Adipocyte (in vitro differentiated cells): ENCODE data around the gene ART5.
"Not testable (repeated sequence)": the region's sequence is repeated elsewhere in the genome, so short reads cannot be mapped to it uniquely, and the experiment has no call there.

ENCODE experiments used
- DNase-seq: peaks from one replicate; pipeline ENCODE4 v3.0.0-alpha.2; 2015; ENCODE audit warnings: low read depth
- H3K27me3 ChIP-seq: replicated peaks from 2 replicates; pipeline ENCODE4 v1.7.0; 2013; ENCODE audit warnings: mild to moderate bottlenecking, low read length, moderate library complexity; ENCODE audit not compliant: control insufficient read depth, insufficient read depth
- H3K36me3 ChIP-seq: 2 replicates; pipeline ENCODE4 v1.7.0; 2013; ENCODE audit warnings: low read length, mild to moderate bottlenecking, moderate library complexity; ENCODE audit not compliant: control insufficient read depth, insufficient read depth, severe bottlenecking
- H3K4me1 ChIP-seq: 2 replicates; pipeline ENCODE4 v1.7.0; 2013; ENCODE audit warnings: mild to moderate bottlenecking, low read length, moderate library complexity; ENCODE audit not compliant: control insufficient read depth, insufficient read depth
- H3K4me3 ChIP-seq: 2 replicates; pipeline ENCODE4 v1.7.0; 2013; ENCODE audit warnings: mild to moderate bottlenecking, low read length, moderate library complexity
- H3K9ac ChIP-seq: 2 replicates; pipeline ENCODE4 v1.7.0; 2013; ENCODE audit warnings: mild to moderate bottlenecking, low read length, moderate library complexity
- H3K9me3 ChIP-seq: 2 replicates; pipeline ENCODE4 v1.7.0; 2013; ENCODE audit warnings: mild to moderate bottlenecking, low read length, moderate library complexity; ENCODE audit not compliant: control insufficient read depth

Gene ART5

GRCh38 chr11:3655547-3655946 lies 13.8 kb upstream of the ART5 start:
- Histone ChIP-seq H3K9me3 (no peaks in the 10 kb centered on the region), H3K4me3 (no peak overlapping the region), H3K4me1 (no peaks in the 10 kb centered on the region), H3K27me3 (peaks cover 11% of the 10 kb centered on the region), H3K36me3 (no peaks in the 10 kb centered on the region), H3K9ac (no peak overlapping the region)
- DNase-seq: no peak

GRCh38 chr11:3652514-3652913 lies 10.7 kb upstream of the ART5 start:
- H3K27me3 ChIP-seq: peaks cover 20% of the 10 kb centered on the region
- not testable (repeated sequence) for H3K4me3 ChIP-seq, H3K9me3 ChIP-seq, H3K4me1 ChIP-seq, DNase-seq, H3K9ac ChIP-seq, H3K36me3 ChIP-seq

- DNase-seq, H3K4me3 ChIP-seq, H3K9ac ChIP-seq: not testable (repeated sequence)
Observed at GRCh38 chr11:3649374-3649773, 7.6 kb upstream of the ART5 start.

GRCh38 chr11:3648843-3649242 lies 7.1 kb upstream of the ART5 start:
- H3K4me1 ChIP-seq, H3K4me3 ChIP-seq, DNase-seq, H3K36me3 ChIP-seq, H3K9ac ChIP-seq, H3K9me3 ChIP-seq: not testable (repeated sequence)
- peaks cover 23% of the 10 kb centered on the region for H3K27me3 ChIP-seq

More at GRCh38 chr11:3649374-3649773, 7.6 kb upstream of the ART5 start:
- not testable (repeated sequence) for H3K36me3 ChIP-seq, H3K9me3 ChIP-seq, H3K4me1 ChIP-seq
- H3K27me3 ChIP-seq: peaks cover 23% of the 10 kb centered on the region

- Histone ChIP-seq H3K36me3 (no peaks in the 10 kb centered on the region), H3K9me3 (no peaks in the 10 kb centered on the region), H3K4me1 (peaks cover 11% of the 10 kb centered on the region), H3K4me3 (no peak overlapping the region), H3K9ac (no peak overlapping the region), H3K27me3 (peaks cover 31% of the 10 kb centered on the region)
- DNase-seq: no peak
Observed at GRCh38 chr11:3645552-3645951, 3.8 kb upstream of the ART5 start.

- no peak within 1 kb of the TSS for H3K4me3 ChIP-seq
- no peak for DNase-seq
- no peak within 1 kb of the TSS for H3K9ac ChIP-seq
Observed at GRCh38 chr11:3644817-3645235, 3.0 kb upstream of the ART5 start, which contains the start of gene ART1. Gene ART1, plus strand, starts transcription at chr11:3645128. Its CDS starts 14,086 bp downstream, at chr11:3659214.

GRCh38 chr11:3643102-3643546 lies 1.3 kb upstream of the ART5 start:
- peak overlapping the region; percentile 77 for H3K9ac ChIP-seq
- not testable (repeated sequence) for H3K9me3 ChIP-seq, H3K36me3 ChIP-seq
- peaks cover 22% of the 10 kb centered on the region for H3K27me3 ChIP-seq
- peaks cover 11% of the 10 kb centered on the region for H3K4me1 ChIP-seq
- H3K4me3 ChIP-seq: peak overlapping the region; percentile 81
- DNase-seq: peak; percentile 5

More at GRCh38 chr11:3644817-3645235, 3.0 kb upstream of the ART5 start, which contains the start of gene ART1:
- peaks cover 31% of the 10 kb centered on the region for H3K27me3 ChIP-seq
- peaks cover 11% of the 10 kb centered on the region for H3K4me1 ChIP-seq
- no peaks in the 10 kb centered on the region for H3K36me3 ChIP-seq
- no peaks in the 10 kb centered on the region for H3K9me3 ChIP-seq

- peak; percentile 92 for DNase-seq
Observed at GRCh38 chr11:3642071-3642951, 519 bp upstream of the ART5 start.

GRCh38 chr11:3641191-3641590 lies 601 bp downstream of the ART5 start:
- no peaks in the 10 kb centered on the region for H3K9me3 ChIP-seq
- H3K9ac ChIP-seq: no peak overlapping the region
- no peaks in the 10 kb centered on the region for H3K36me3 ChIP-seq
- peaks cover 16% of the 10 kb centered on the region for H3K27me3 ChIP-seq
- H3K4me1 ChIP-seq: peaks cover 11% of the 10 kb centered on the region
- no peak overlapping the region for H3K4me3 ChIP-seq
- no peak for DNase-seq

More at GRCh38 chr11:3642071-3642951, 519 bp upstream of the ART5 start:
- H3K27me3 ChIP-seq: peaks cover 22% of the 10 kb centered on the region
- H3K9me3 ChIP-seq: no peaks in the 10 kb centered on the region
- peak overlapping the region; percentile 77 for H3K9ac ChIP-seq
- no peaks in the 10 kb centered on the region for H3K36me3 ChIP-seq
- H3K4me1 ChIP-seq: peaks cover 11% of the 10 kb centered on the region
- H3K4me3 ChIP-seq: peak overlapping the region; percentile 81

GRCh38 chr11:3639841-3640240 lies 2.0 kb downstream of the ART5 start:
- Histone ChIP-seq H3K27me3 (peaks cover 8% of the 10 kb centered on the region), H3K36me3 (no peaks in the 10 kb centered on the region), H3K9me3 (no peaks in the 10 kb centered on the region), H3K4me3 (no peak overlapping the region), H3K4me1 (peaks cover 11% of the 10 kb centered on the region), H3K9ac (no peak overlapping the region)
- DNase-seq: no peak

- no peak for DNase-seq
- H3K9ac ChIP-seq: no peak overlapping the region
- peaks cover 8% of the 10 kb centered on the region for H3K27me3 ChIP-seq
- no peaks in the 10 kb centered on the region for H3K36me3 ChIP-seq
- H3K9me3 ChIP-seq: no peaks in the 10 kb centered on the region
- no peak overlapping the region for H3K4me3 ChIP-seq
- peaks cover 11% of the 10 kb centered on the region for H3K4me1 ChIP-seq
Observed at GRCh38 chr11:3638513-3638912, 3.3 kb downstream of the ART5 start.
